GM18909 (cell line): ENCODE data around the gene CUBN.
A peak's percentile ranks its signal among the peaks of the same experiment; 100 is the strongest.
"Not testable (repeated sequence)": the region's sequence is repeated elsewhere in the genome, so short reads cannot be mapped to it uniquely, and the experiment has no call there.

ENCODE experiments used
- ATAC-seq: cut with Tn5 transposase; IDR thresholded peaks from one replicate; pipeline ENCODE4 v1.9.1; 2021; ENCODE audit warnings: mild to moderate bottlenecking; ENCODE audit not compliant: unreplicated experiment, poor library complexity

The CUBN gene

DNA sequence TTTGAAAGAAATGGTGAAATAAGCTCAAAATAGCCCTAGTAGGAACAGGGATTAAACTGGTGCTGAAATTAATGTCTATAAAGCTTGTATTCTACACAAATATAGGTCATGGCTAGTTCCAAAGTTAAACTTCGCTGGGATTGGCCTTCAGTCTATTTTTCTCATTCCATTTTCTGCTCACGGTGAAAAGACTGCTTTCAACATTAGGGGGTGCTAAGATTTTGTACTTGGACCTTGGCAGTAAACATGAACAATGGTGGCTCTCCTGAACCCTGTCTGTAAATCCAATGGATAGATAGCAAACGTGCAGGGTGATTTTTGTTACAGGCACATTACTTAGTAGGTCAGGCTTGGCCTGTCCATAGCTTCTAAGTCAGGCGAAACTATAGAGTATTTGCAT, 276.4 kb downstream of the CUBN start:
- ATAC-seq = no peak

GRCh38 chr10:16852624-16853023, 277.0 kb downstream of the CUBN start:
- no peak for ATAC-seq

- no peak for ATAC-seq
These were observed 281.0 kb downstream of the CUBN start for GRCh38 chr10:16848562-16849154.

- no peak for ATAC-seq
These were observed 282.0 kb downstream of the CUBN start for GRCh38 chr10:16847644-16848043.

DNA sequence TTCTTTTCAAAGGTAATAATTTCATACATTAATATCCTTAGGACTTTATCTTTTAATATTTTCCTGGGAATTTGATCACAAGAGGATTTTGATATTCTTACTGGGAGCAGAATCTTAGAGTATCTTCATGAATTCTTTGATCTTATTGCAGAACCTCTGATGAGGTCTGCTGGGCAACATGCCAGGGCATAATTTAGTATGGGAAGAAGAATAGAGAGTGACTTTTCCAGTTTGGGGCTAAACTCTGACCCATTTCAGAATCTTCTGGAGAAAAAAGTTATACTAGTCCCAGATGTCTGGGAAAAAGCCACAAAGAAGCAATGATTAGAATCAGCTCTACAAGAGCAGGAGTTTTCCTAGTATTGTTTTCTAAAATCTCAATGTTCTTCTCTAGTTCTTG, 284.4 kb downstream of the CUBN start:
- no peak for ATAC-seq

- peak; percentile 55 for ATAC-seq
These were observed 286.2 kb downstream of the CUBN start for GRCh38 chr10:16843252-16843870.

GRCh38 chr10:16835228-16835627, 294.4 kb downstream of the CUBN start:
- ATAC-seq = no peak

DNA sequence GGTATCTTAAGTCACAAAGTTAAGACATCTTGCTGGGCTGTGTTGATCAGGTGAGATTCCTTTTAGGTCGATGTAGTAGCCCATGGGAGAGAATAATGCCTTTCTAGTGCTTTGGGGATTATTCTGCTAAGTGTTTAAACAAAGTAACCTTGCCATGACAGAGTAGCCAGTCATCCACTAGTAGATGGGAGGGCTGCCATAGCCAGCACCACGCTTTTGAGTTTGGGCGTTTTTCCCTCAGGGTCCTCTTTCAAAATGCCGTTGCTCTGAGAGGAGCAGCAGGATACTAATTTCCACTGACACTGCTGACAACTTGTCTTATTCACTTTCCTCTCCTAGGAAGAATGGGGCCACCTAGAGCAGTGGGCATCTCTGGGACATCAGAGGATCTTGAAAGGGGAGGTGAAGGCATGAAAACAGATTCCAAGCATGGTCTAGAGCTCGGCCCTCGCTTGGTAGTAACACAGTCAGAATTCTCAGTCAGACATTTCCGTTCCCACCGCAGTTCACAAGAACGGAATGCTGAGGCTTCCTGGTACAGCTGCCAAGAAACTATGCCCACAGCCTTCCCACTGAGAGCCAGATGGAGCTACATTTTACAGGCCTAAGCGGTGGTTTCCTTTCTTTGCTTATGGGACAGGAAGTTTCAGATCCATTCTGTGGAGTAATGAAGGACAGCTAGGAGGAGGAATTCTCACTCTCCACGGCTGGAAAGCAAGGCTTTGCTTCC, 297.1 kb downstream of the CUBN start:
- no peak for ATAC-seq

- no peak for ATAC-seq
These were observed 300.9 kb downstream of the CUBN start for GRCh38 chr10:16828701-16829175.

DNA sequence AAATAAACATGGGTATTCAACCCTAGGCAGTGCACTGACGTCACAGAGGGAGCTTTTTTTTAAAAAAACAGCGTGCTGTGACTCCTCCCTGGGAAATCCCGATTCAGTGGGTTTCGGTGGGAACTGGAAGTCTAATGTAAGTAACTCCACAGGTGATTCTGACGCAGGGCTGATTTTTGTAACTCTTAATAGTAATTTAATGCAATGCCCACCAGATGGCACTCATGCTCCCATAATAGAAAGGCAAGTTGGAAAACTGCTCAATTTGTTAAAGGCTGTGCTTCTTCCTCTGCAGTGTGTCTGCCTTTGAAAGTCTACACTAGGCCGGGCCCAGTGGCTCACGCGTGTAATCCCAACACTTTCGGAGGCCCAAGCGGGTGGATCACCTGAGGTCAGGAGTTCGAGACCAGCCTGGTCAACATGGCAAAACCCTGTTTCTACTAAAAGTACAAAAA, 301.5 kb downstream of the CUBN start:
- ATAC-seq = peak; percentile 77

GRCh38 chr10:16827474-16827873, 302.1 kb downstream of the CUBN start:
- ATAC-seq = not testable (repeated sequence)

GRCh38 chr10:16822726-16823360, 306.8 kb downstream of the CUBN start:
- no peak for ATAC-seq

DNA sequence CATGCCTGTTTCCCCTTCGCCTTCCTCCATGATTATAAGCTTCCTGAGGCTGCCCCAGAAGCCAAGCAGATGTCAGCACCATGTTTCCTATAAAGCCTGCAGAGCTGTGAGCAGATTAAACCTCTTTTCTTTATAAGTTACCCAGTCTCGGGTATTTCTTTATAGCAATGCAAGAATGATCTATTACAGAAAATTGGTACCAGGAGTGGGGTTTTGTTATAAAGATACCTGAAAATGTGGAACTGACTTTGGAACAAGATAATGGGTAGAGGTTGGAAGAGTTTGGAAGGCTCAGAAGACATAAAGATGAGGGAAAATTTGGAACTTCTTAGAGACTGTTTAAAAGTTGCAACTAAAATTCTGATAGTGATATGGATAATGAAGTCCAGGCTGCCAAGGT, 307.6 kb downstream of the CUBN start:
- ATAC-seq = no peak

DNA sequence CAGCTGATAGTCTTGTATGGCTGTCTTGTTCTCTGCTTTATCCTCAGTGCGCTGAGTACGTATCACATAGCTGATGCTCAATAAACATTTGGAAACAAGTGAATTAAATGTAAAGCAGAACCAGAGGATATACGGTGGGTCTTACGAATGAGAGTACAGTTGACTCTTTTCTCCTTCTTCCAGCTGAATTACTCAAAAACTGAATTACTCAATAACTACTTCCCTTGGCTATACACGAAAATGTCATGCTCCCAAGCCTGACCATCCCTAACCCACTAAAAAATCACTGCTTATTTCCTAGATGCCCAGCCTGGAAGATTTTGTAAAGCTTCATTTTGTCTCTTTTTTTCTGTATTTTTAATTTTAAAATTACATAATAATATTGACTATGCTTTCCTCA, 309.2 kb downstream of the CUBN start:
- ATAC-seq = no peak

DNA sequence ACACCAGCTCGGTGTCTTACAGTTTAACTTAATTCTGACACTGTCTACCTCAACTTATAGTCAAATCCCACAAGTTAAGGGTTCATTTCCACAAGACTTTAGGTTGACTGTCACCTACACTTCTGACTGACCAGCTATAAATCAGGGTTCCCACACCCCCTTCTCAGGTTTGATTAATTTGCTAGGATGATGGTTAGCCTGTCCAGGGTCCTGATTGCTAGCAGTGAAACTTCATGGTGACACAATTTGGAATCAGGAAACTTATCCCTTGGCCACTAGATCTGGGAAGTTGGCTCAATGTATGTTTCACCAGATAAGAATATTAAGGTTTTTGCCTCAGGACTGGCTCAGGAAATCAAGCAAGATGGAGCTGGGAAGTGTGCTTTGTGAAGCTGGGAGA, 309.6 kb downstream of the CUBN start:
- ATAC-seq = no peak

DNA sequence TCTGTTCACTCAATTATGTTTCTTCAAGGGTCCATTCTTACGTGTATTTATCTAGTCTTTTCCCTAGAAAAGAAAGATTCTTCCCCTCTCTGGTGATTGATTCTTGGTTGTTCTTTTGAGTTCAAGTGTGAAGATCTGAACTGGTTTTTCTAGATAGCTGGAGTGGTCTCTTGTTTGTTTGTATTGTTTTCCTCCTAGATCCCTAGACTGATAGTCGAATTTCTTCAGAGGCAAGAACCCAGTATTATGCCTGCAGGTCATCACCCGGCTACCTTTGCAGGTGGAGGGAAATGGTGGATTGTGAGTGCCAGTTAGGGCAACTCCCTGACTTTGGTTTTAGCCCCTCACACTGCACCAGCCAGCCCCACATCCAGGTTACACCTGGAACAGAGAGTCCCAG, 310.2 kb downstream of the CUBN start:
- ATAC-seq = no peak

DNA sequence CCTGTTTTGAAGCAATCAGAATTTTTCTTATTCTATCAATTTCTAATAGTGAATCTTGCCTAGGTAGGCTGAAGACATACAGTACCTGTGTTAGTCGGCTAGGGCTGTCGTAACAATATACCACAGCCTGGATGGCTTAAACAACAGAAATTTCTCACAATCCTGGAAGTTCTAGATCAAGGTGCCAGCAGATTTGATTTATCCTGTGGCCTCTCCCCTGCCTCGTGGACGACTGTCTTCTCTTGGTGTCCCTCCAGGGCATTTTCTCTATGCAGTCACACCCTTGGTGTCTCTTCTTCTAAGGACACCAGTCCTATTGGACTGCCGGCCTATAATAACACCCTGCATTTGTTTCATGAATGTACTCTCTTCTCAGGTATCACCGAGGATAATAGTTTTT, 310.6 kb downstream of the CUBN start:
- ATAC-seq = no peak

DNA sequence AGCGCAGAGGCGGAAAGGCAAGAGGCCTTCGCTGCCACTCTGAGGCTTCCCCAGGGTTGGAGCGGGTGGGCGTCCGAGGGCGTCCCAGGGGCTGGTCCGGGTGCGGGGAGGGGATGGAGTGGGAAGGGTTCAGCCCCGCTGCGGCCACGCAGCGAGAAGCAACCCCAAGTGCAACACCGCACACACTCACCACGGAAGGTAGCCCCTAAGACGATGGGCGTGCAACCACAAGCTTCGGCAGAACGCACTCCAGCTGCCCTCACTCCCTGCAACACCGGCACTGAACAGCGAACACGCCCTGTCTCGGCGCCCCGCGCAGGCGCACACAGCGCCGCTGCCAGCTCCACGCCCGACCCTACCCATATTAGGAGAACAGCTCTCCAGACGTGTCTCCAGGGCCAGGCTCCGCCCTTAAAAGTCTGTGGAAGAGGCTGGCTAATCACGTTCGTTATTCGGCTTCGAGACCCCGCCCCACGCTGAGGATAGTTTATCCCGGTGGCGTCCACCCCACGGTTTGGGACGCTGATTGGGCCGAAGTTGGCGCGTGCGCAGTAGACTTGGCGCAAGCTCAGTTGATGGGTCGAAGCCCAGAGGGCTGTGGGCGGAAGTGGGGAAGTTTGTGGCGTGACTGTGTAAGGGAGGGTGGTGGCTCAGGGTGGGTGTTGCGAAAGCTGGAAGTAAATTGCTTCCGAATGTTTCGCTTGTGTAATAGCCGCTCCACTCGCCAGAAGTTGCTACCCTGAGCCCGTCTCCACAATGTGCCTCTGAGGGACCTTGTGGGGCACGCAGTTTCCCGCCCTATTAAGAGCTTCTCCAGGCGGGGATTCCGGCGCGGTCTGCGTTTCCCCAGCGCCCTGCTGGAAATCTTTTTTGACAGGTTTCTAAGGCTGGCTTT, 312.2 kb downstream of the CUBN start, which contains the start of gene RSU1:
Gene RSU1, minus strand, starts transcription at position 300 of the 895 bp plus-strand sequence. CDS start 343 bp downstream, outside the sequence.
- ATAC-seq = peak; percentile 98

DNA sequence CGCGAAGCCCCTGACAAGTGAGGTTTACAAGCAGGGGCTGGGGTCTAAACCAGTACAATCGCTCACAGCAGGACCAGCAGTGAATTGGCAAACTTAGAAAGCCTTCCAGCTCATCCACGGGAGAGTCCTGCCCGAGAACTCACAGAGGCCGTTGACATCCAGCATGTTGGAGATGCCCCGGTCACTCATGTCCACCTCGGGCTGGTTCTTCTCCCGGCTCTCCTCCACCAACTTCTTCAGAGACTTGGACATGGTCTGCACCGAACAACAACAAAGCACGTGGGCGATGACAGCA, 312.8 kb downstream of the CUBN start:
- no peak for ATAC-seq

GRCh38 chr10:16816171-16816570, 313.4 kb downstream of the CUBN start:
- no peak for ATAC-seq
